Measurements from ENCODE around the gene NARS2.

GRCh38 chr11:78391424-78391823 lies 183.2 kb downstream of the NARS2 start:
- TF ChIP-seq EZH2phosphoT487 (IDR thresholded peaks at IDR 0.05; ENCODE audit: insufficient read depth, low read depth) = no peak
- TF ChIP-seq EZH2 (IDR thresholded peaks at IDR 0.05; ENCODE audit: insufficient read depth, poor library complexity, severe bottlenecking) = no peak
